ENCODE measurements around the gene PKD2L2.
"Not testable (repeated sequence)": the region's sequence is repeated elsewhere in the genome, so short reads cannot be mapped to it uniquely, and the experiment has no call there.

PKD2L2 gene

GRCh38 chr5:137960141-137960540 lies 70.9 kb downstream of the PKD2L2 start:
- no peak for DNase-seq

GRCh38 chr5:137960819-137961218 lies 71.6 kb downstream of the PKD2L2 start:
- no peak for DNase-seq

GRCh38 chr5:137970384-137970783 lies 81.1 kb downstream of the PKD2L2 start:
- not testable (repeated sequence) for DNase-seq

GRCh38 chr5:137975208-137975607 lies 86.0 kb downstream of the PKD2L2 start:
- DNase-seq, result no peak

GRCh38 chr5:137989419-137989818 lies 100.2 kb downstream of the PKD2L2 start:
- DNase-seq, result no peak
